WERI-Rb-1 (cell line): ENCODE results near the gene SPTBN1.

Experiments used
- DNase-seq: peaks from one replicate; pipeline ENCODE4 v3.0.0-alpha.2; 2020
- H3K27ac ChIP-seq: fragments of 250-450 bp; sonication (Bioruptor Pico); 2 replicates; pipeline ENCODE4 v1.5.1; 2020; ENCODE audit warnings: mild to moderate bottlenecking, moderate library complexity
- H3K27me3 ChIP-seq: fragments of 250-450 bp; sonication (Bioruptor Pico); 2 replicates; pipeline ENCODE4 v1.5.1; 2021; ENCODE audit warnings: mild to moderate bottlenecking, low read depth, moderate library complexity; ENCODE audit not compliant: insufficient read depth, severe bottlenecking
- H3K36me3 ChIP-seq: fragments of 250-450 bp; sonication (Bioruptor Pico); 2 replicates; pipeline ENCODE4 v1.5.1; 2020; ENCODE audit warnings: mild to moderate bottlenecking, moderate library complexity
- H3K4me3 ChIP-seq: 2 replicates; pipeline ENCODE4 v1.5.1; 2011; ENCODE audit warnings: low read depth, mild to moderate bottlenecking, control low read depth, low read length
- H3K9me3 ChIP-seq: fragments of 250-450 bp; sonication (Bioruptor Pico); 2 replicates; pipeline ENCODE4 v1.5.1; 2021; ENCODE audit warnings: mild to moderate bottlenecking, moderate library complexity; ENCODE audit not compliant: severe bottlenecking
- CTCF ChIP-seq: IDR thresholded peaks from 2 replicates; pipeline ENCODE4 v1.5.1; 2011; ENCODE audit warnings: low read depth, mild to moderate bottlenecking, control low read depth, inconsistent platforms, low read length

SPTBN1 gene

GRCh38 chr2:54471221-54471711, 15.1 kb downstream of the SPTBN1 start:
- DNase-seq = no peak
- Histone ChIP-seq H3K27ac (no peak overlapping the region), H3K27me3 (no peaks in the 10 kb centered on the region), H3K4me3 (no peak overlapping the region), H3K9me3 (no peaks in the 10 kb centered on the region), H3K36me3 (no peaks in the 10 kb centered on the region)
- TF ChIP-seq CTCF = no peak

GRCh38 chr2:54473851-54474250, 17.7 kb downstream of the SPTBN1 start:
- no peak for DNase-seq
- no peak for TF ChIP-seq CTCF
- Histone ChIP-seq H3K36me3 (no peaks in the 10 kb centered on the region), H3K9me3 (no peaks in the 10 kb centered on the region), H3K27ac (no peak overlapping the region), H3K27me3 (no peaks in the 10 kb centered on the region), H3K4me3 (no peak overlapping the region)

- no peaks in the 10 kb centered on the region for H3K36me3 ChIP-seq
- H3K4me3 ChIP-seq = no peak overlapping the region
- no peak overlapping the region for H3K27ac ChIP-seq
- no peak for DNase-seq
- no peaks in the 10 kb centered on the region for H3K27me3 ChIP-seq
- no peaks in the 10 kb centered on the region for H3K9me3 ChIP-seq
- TF ChIP-seq CTCF = no peak
Measured at GRCh38 chr2:54475285-54475684, 19.2 kb downstream of the SPTBN1 start.

- DNase-seq = no peak
- no peaks in the 10 kb centered on the region for H3K36me3 ChIP-seq
- H3K27me3 ChIP-seq = no peaks in the 10 kb centered on the region
- H3K4me3 ChIP-seq = no peak overlapping the region
- H3K9me3 ChIP-seq = no peaks in the 10 kb centered on the region
- no peak overlapping the region for H3K27ac ChIP-seq
- TF ChIP-seq CTCF = no peak
Measured at GRCh38 chr2:54475919-54476318, 19.8 kb downstream of the SPTBN1 start.

GRCh38 chr2:54476852-54477251, 20.7 kb downstream of the SPTBN1 start:
- Histone ChIP-seq H3K27me3 (no peaks in the 10 kb centered on the region), H3K4me3 (no peak overlapping the region), H3K9me3 (no peaks in the 10 kb centered on the region), H3K27ac (no peak overlapping the region), H3K36me3 (no peaks in the 10 kb centered on the region)
- DNase-seq = no peak
- no peak for TF ChIP-seq CTCF

- Histone ChIP-seq H3K36me3 (no peaks in the 10 kb centered on the region), H3K4me3 (no peak overlapping the region), H3K9me3 (no peaks in the 10 kb centered on the region), H3K27ac (no peak overlapping the region), H3K27me3 (no peaks in the 10 kb centered on the region)
- no peak for TF ChIP-seq CTCF
- no peak for DNase-seq
Measured at GRCh38 chr2:54477896-54478295, 21.8 kb downstream of the SPTBN1 start.
